ENCODE results near the gene PTGES3L.

PTGES3L gene

GRCh38 chr17:42979511-42980273, at the start of gene PTGES3L:
Gene PTGES3L (minus strand): TSS chr17:42980080. CDS start chr17:42980053, 27 bp downstream.
- DNase-seq (ENCODE audit: low read depth, low spot score) = peak; percentile 66

GRCh38 chr17:43028221-43028861, 48.5 kb upstream of the PTGES3L start:
- DNase-seq (ENCODE audit: low read depth, low spot score) = no peak

GRCh38 chr17:43027091-43028032, 47.5 kb upstream of the PTGES3L start:
- DNase-seq (ENCODE audit: low read depth, low spot score) = no peak

GRCh38 chr17:43026595-43026994, 46.7 kb upstream of the PTGES3L start:
- DNase-seq (ENCODE audit: low read depth, low spot score) = no peak

GRCh38 chr17:43025766-43026537, 46.1 kb upstream of the PTGES3L start:
- DNase-seq (ENCODE audit: low read depth, low spot score) = no peak

GRCh38 chr17:43025290-43025657, 45.4 kb upstream of the PTGES3L start:
- no peak for DNase-seq (ENCODE audit: low read depth, low spot score)

- peak; percentile 98 for DNase-seq (ENCODE audit: low read depth, low spot score)
These were observed 44.8 kb upstream of the PTGES3L start, which contains the start of gene RND2 for GRCh38 chr17:43024407-43025289. Gene RND2 (plus strand): TSS chr17:43025231. CDS start chr17:43025348, 117 bp downstream.

- peak; percentile 91 for DNase-seq (ENCODE audit: low read depth, low spot score)
These were observed 42.0 kb upstream of the PTGES3L start, which contains the start of gene VAT1 for GRCh38 chr17:43021741-43022512. Gene VAT1 (minus strand): TSS chr17:43022385. CDS start chr17:43022322, 63 bp downstream.

GRCh38 chr17:43020789-43021740, 41.2 kb upstream of the PTGES3L start:
- DNase-seq (ENCODE audit: low read depth, low spot score) = peak; percentile 78

- DNase-seq (ENCODE audit: low read depth, low spot score) = no peak
These were observed 40.2 kb upstream of the PTGES3L start for GRCh38 chr17:43020030-43020621.

GRCh38 chr17:43019418-43019817, 39.5 kb upstream of the PTGES3L start:
- no peak for DNase-seq (ENCODE audit: low read depth, low spot score)

GRCh38 chr17:43018932-43019331, 39.1 kb upstream of the PTGES3L start:
- no peak for DNase-seq (ENCODE audit: low read depth, low spot score)

- peak; percentile 42 for DNase-seq (ENCODE audit: low read depth, low spot score)
These were observed 38.4 kb upstream of the PTGES3L start for GRCh38 chr17:43018008-43018853.

- no peak for DNase-seq (ENCODE audit: low read depth, low spot score)
These were observed 36.3 kb upstream of the PTGES3L start for GRCh38 chr17:43016216-43016615.

GRCh38 chr17:43015579-43015978, 35.7 kb upstream of the PTGES3L start:
- DNase-seq (ENCODE audit: low read depth, low spot score) = no peak

- no peak for DNase-seq (ENCODE audit: low read depth, low spot score)
These were observed 35.0 kb upstream of the PTGES3L start for GRCh38 chr17:43014649-43015542.
